NCI-H146 treated with DMSO at 0.1 percent for 48 hours (cell line): Measurements from ENCODE around the gene FYB2.
"Not testable (repeated sequence)": the region's sequence is repeated elsewhere in the genome, so short reads cannot be mapped to it uniquely, and the experiment has no call there.

Experiments used
- DNase-seq: peaks from one replicate; lab custom pipeline; 2025; ENCODE audit not compliant: unreplicated experiment; lab: John Stamatoyannopoulos, UW

FYB2 gene

GRCh38 chr1:56797065-56797685, 22.0 kb downstream of the FYB2 start:
- DNase-seq, result no peak

- DNase-seq, result no peak
Measured at GRCh38 chr1:56795870-56796269, 23.3 kb downstream of the FYB2 start.

DNA sequence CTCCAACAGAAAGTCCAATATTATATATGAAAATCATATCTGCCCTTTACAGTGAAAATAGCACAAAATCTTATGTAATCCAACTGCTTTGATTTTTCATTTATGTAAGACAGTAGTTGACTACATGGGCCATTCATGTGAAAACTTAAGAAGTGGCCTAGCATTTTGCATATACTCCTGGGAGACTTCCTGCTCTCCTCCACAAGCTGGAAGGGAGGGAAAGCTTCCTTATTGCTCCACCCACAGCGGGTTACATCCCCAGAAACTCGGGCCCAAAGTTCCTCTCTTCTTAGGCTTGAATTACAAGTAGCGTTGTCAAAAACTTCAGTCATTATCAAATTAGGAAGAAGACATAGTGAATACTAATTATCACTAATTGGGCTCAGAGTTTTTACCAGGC, 29.2 kb downstream of the FYB2 start:
- no peak for DNase-seq

DNA sequence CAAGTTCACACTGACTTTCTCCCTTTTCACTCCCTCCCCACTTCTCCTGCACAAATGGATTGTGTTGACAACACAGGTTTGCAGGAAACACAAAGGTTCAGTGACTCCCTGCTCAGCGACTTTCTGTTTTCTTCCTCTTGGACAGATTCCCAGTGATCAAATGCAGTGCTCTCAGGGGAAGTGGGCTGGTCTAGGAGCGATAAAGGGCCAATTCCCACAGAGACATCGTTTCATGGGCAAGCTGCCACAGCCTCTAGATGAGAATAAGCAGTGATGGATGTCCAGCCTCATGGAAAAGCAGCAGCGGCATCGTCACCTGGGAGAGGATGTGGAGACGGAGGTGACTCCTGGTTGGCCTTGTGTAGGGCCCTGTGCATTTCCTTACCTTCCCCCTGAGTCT, 30.6 kb downstream of the FYB2 start:
- no peak for DNase-seq

GRCh38 chr1:56788102-56788501, 31.1 kb downstream of the FYB2 start:
- no peak for DNase-seq

DNA sequence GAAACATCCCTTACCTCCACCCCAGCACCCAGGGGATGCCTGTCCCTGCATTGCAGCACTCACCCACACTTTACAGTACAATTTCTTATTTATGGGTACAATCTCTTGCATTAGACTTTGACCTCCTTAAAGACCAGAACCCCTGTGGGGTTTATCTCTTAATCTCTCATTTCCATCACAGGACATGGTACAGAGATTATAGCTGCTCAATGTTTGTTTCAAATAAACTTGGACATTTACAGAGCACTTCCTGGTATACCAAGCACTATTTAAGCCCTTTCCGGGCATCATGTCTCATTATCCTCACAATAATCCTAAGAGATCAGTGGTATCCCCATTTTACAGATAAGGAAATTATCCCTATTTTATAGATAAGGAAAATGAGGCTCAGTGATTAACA, 31.9 kb downstream of the FYB2 start:
- no peak for DNase-seq

GRCh38 chr1:56782773-56783172, 36.4 kb downstream of the FYB2 start:
- no peak for DNase-seq

DNA sequence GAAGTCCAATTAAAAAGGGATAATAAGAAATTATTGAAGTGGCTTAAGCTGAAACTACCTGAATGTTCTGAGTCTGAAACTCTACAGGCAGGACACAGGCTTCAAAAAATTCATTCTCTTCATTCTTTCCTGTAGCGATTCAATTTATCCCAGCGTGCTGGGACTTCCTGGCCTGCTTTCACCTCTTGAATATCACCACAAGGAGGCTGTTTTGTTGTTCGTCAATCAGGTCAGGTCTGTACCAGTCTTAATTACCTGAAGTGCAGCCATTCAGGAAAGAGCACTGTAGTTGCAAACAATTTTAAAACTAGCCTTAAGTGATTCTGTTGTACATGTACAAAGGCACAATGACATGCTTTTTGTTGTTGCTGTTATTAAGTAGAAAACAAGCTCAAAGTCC, 38.4 kb downstream of the FYB2 start:
- DNase-seq, result no peak

DNA sequence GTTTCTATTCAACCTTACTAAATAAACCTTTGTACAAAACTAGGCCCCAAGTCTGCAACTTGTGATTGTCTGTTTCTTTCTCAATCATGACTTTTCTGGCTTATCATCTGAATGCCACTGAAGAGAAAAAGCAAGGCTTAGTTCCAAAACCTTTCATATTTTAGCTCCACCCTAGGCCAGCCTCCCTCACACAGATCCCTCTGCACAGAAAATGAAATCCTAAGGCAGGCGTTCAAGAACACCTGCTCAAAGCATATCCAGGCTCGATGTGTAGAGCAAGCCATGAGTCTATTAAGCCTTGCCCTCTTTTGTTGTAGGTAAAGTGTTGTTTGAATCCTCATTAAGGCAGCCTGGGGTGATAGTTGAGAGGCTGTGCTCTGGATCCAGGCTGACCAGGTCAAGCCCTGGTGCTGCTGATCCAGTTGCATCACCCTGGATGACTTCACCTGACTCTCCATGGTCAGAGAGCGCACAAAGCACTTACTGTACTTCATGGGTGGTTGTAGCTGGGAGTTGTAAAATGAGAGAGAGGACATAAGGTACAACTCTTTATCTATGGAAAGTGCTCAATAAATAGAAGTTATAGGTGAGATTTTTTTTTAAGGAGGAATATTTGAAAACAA, 39.0 kb downstream of the FYB2 start:
- no peak for DNase-seq

GRCh38 chr1:56777972-56778371, 41.2 kb downstream of the FYB2 start:
- no peak for DNase-seq

GRCh38 chr1:56774732-56775131, 44.5 kb downstream of the FYB2 start:
- DNase-seq, result not testable (repeated sequence)

- DNase-seq, result no peak
Measured at GRCh38 chr1:56774067-56774609, 45.1 kb downstream of the FYB2 start.

GRCh38 chr1:56773341-56774066, 45.7 kb downstream of the FYB2 start:
- no peak for DNase-seq

DNA sequence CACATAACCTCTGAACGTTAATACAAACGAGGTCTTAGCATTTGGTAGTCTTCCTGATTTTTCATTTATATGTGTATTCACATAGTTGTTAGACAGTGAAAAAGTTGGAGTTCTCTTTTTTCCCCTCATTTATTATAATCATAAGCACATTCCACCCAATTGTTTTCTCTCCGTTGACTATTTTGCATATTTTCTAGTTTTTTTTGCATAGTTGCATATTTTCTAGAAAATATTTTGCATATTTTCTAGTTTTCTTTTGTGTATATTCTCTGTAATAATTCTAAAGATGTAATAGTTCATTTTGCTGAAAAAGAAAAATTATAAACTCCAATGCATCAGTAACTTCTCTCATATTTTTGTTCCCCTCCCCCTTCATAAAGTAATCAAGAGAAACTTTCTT, 47.5 kb downstream of the FYB2 start:
- no peak for DNase-seq

DNA sequence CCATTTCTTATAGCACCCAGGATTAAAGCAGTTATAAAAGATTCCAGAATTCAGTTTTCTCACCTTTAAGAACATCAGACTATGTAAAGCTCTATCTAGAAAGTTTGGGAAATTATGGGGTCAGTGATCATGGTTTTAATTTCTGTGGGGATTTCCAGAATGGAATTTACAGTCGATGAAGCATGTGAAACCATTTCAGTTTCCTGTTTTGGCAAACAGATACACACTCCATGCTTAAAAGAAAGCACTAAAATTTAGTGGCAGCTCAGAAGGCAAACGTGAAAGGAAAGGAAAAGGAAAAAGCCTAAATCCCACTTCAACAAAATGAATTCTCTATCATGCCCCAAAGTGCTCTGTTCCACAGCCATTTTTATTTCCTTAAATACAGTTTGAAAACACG, 60.4 kb downstream of the FYB2 start:
- no peak for DNase-seq

- no peak for DNase-seq
Measured at GRCh38 chr1:56758135-56758534, 61.1 kb downstream of the FYB2 start.

DNA sequence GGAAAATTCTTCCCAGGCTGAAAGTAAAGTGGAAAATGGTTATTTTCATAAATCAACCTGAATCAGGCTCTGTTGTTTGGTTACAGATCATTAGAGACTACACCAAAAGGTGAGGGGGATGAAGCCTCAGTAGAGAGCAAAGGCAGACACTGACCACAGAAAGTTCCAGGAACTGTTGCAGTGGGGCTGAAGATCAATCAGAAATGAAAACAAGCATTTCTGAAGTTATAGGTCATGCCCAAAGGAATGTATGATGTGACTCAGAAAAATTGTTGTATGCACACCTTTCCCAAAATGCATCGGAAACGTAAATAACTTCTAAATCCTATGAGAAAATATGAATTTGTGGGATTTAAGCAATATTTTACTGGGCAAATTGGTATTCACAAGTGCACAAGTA, 63.3 kb downstream of the FYB2 start:
- no peak for DNase-seq

GRCh38 chr1:56754708-56755479, 64.3 kb downstream of the FYB2 start:
- DNase-seq, result no peak

- no peak for DNase-seq
Measured at GRCh38 chr1:56745231-56745630, 74.0 kb downstream of the FYB2 start.

DNA sequence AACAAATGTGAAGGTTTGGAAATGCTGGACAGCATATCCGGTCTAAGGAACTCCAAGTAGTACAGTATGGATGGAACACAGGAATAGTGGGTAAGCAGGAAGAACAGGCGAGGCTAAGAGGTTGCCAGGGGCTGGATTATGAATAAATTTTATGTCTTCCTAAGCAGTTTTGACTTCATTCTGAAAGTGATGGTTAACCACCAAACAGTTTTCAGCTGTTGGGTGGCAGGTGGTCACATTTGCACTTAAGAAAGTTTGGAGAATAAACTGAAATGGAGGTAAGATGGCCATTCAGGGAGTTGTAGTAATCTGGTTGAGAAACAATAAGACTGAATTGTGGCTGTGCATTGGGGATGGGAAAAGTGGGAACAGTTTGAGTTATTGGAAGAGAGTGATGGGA, 90.2 kb downstream of the FYB2 start:
- no peak for DNase-seq

DNA sequence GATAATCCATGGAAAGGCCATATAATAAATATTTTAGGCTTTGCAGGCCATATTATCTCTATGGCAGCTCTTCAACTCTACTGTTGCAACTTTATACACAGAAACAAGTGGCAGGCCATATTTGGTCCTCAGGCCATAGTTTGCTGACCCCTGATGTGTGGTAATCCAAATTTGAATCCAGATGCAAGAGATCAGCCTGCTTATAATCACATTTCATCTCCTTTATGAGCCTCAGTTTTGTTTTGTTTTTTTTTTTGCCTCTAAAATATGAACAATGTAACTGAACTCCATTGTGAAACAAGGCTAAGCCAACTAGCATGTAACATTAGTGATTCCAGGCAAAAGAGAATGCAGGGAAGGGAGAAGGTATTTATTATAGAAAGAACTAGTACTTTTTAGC, 92.5 kb downstream of the FYB2 start:
- no peak for DNase-seq

- DNase-seq, result no peak
Measured at GRCh38 chr1:56719171-56719570, 100.0 kb downstream of the FYB2 start.
